Measurements from ENCODE around the gene RBM39.

- no peak for TF ChIP-seq POLR2A (IDR thresholded peaks at IDR 0.05)
- no peak for TF ChIP-seq CTCF (IDR thresholded peaks at IDR 0.05)
Measured at GRCh38 chr20:35661908-35662307, 80.2 kb downstream of the RBM39 start.
